IMR-90 (cell line): Measurements from ENCODE around the gene DBNDD1. TPM values are rescaled to one million over a fixed set of nuclear protein-coding genes. Genes with fewer than 3 reads are reported as not detected.

Source experiments
- ATAC-seq: fragments of 200-7000 bp; cut with Tn5 transposase; 2 replicates; pipeline ENCODE4 v1.9.1; 2020; ENCODE audit warnings: low read depth, mild to moderate bottlenecking, moderate library complexity
- BruUV-seq: library from RNA; stranded (reverse); fragments of 400-500 nt; replicated peaks from 2 replicates; lab custom pipeline; 2021; lab: Mats Ljungman, UMichigan
- CTCF ChIA-PET: fragments of 300-600 bp; formaldehyde crosslinking; extraction: SDS; loops from one replicate; lab custom pipeline; 2021; ENCODE audit warnings: antibody characterized with exemption; lab: Yijun Ruan, JAX
- POLR2A ChIA-PET: fragments of 300-600 bp; sonication (Branson Sonifier 250); formaldehyde crosslinking; loops from one replicate; lab custom pipeline; 2022; ENCODE audit warnings: antibody characterized with exemption; ENCODE audit not compliant: unreplicated experiment; lab: Charles Lee
- DNase-seq: peaks from one replicate; pipeline ENCODE4 v3.0.0; 2013
- H2AFZ ChIP-seq: replicated peaks from 2 replicates; pipeline ENCODE3; 2013; ENCODE audit warnings: low read length, mild to moderate bottlenecking; ENCODE audit not compliant: poor library complexity
- H2AK5ac ChIP-seq: 2 replicates; pipeline ENCODE4 v1.6.1; 2013; ENCODE audit warnings: low read depth, low read length, inconsistent platforms
- H2AK9ac ChIP-seq: replicated peaks from 2 replicates; pipeline ENCODE3; 2013; ENCODE audit warnings: mild to moderate bottlenecking, low read depth, low read length, moderate library complexity; ENCODE audit not compliant: poor library complexity
- H2BK120ac ChIP-seq: 2 replicates; pipeline ENCODE4 v1.6.1; 2013; ENCODE audit warnings: low read depth, low read length, inconsistent platforms
- H2BK15ac ChIP-seq: 3 replicates; pipeline ENCODE4 v1.6.1; 2013; ENCODE audit warnings: low read depth, low read length, inconsistent platforms
- H2BK20ac ChIP-seq: 2 replicates; pipeline ENCODE4 v1.6.1; 2013; ENCODE audit warnings: low read depth, mild to moderate bottlenecking, inconsistent platforms, low read length, moderate library complexity
- H2BK5ac ChIP-seq: 2 replicates; pipeline ENCODE4 v1.6.1; 2013; ENCODE audit warnings: mild to moderate bottlenecking, low read depth, low read length, inconsistent platforms; ENCODE audit not compliant: poor library complexity, severe bottlenecking
- H3K14ac ChIP-seq: replicated peaks from 2 replicates; pipeline ENCODE4 v1.6.1; 2013; ENCODE audit warnings: low read depth, low read length, inconsistent platforms
- H3K18ac ChIP-seq: 2 replicates; pipeline ENCODE4 v1.6.1; 2013; ENCODE audit warnings: low read depth, low read length, control low read depth
- H3K23ac ChIP-seq: 2 replicates; pipeline ENCODE4 v1.6.1; 2013; ENCODE audit warnings: low read depth, low read length, inconsistent platforms
- H3K27ac ChIP-seq: 2 replicates; pipeline ENCODE4 v1.5.1; 2013; ENCODE audit warnings: mild to moderate bottlenecking, control low read depth, low read length; ENCODE audit not compliant: insufficient read depth
- H3K27me3 ChIP-seq: 2 replicates; pipeline ENCODE4 v1.6.1; 2013; ENCODE audit warnings: low read length; ENCODE audit not compliant: control insufficient read depth, insufficient read depth
- H3K36me3 ChIP-seq: 2 replicates; pipeline ENCODE4 v1.6.1; 2013; ENCODE audit warnings: low read length, mixed read lengths; ENCODE audit not compliant: control insufficient read depth, insufficient read depth
- H3K4ac ChIP-seq: 2 replicates; pipeline ENCODE4 v1.6.1; 2013; ENCODE audit warnings: low read depth, low read length, inconsistent platforms
- H3K4me1 ChIP-seq: 2 replicates; pipeline ENCODE4 v1.6.1; 2013; ENCODE audit warnings: low read length, mixed read lengths; ENCODE audit not compliant: control insufficient read depth, insufficient read depth
- H3K4me2 ChIP-seq: 2 replicates; pipeline ENCODE4 v1.6.1; 2013; ENCODE audit warnings: low read depth, mild to moderate bottlenecking, control low read depth, low read length, moderate library complexity
- H3K4me3 ChIP-seq: 2 replicates; pipeline ENCODE4 v1.5.1; 2013; ENCODE audit warnings: low read depth, mild to moderate bottlenecking, control low read depth, low read length, moderate library complexity; ENCODE audit not compliant: insufficient read depth
- H3K56ac ChIP-seq: 2 replicates; pipeline ENCODE4 v1.6.1; 2013; ENCODE audit warnings: low read length, inconsistent platforms; ENCODE audit not compliant: insufficient read depth; ENCODE audit errors: extremely low read depth
- H3K79me1 ChIP-seq, 2 experiments: 2 replicates each; pipeline ENCODE4 v1.6.1; 2013; ENCODE audit warnings: low read length in 2 of 2, inconsistent platforms in 1 of 2, low read depth in 1 of 2
- H3K9ac ChIP-seq: 2 replicates; pipeline ENCODE4 v1.6.1; 2013; ENCODE audit warnings: low read depth, low read length, control low read depth
- H3K9me1 ChIP-seq: 2 replicates; pipeline ENCODE4 v1.6.1; 2013; ENCODE audit warnings: low read length, inconsistent platforms; ENCODE audit not compliant: insufficient read depth
- H3K9me3 ChIP-seq: 2 replicates; pipeline ENCODE4 v1.6.1; 2013; ENCODE audit warnings: low read length; ENCODE audit not compliant: control insufficient read depth, insufficient read depth
- H4K20me1 ChIP-seq: 2 replicates; pipeline ENCODE4 v1.6.1; 2013; ENCODE audit warnings: low read length, inconsistent platforms; ENCODE audit not compliant: insufficient read depth
- H4K5ac ChIP-seq: 2 replicates; pipeline ENCODE4 v1.6.1; 2013; ENCODE audit warnings: mild to moderate bottlenecking, low read depth, low read length, control low read depth
- H4K8ac ChIP-seq, 2 experiments: 2 replicates each; pipeline ENCODE4 v1.6.1; 2013; ENCODE audit warnings: low read depth in 2 of 2, low read length in 2 of 2, control low read depth in 1 of 2, inconsistent platforms in 1 of 2
- H4K91ac ChIP-seq: 2 replicates; pipeline ENCODE4 v1.6.1; 2013; ENCODE audit warnings: low read depth, low read length, inconsistent platforms; ENCODE audit not compliant: insufficient read depth
- BHLHE40 ChIP-seq: fragments of 150-350 bp; IDR thresholded peaks from 2 replicates; pipeline ENCODE4 v1.6.1; 2016; ENCODE audit warnings: mild to moderate bottlenecking, low read depth, low read length
- CEBPB ChIP-seq: IDR thresholded peaks from 2 replicates; pipeline ENCODE4 v1.6.1; 2012; ENCODE audit warnings: low read depth, low read length, improper control_type of control experiment
- WGBS, 2 experiments: methylation state at CpG; one replicate each; pipeline versions ENCODE4 v1.1.5 to v1.1.7; 2013; ENCODE audit warnings: missing lambda C conversion rate in 2 of 2; ENCODE audit not compliant: insufficient read length in 1 of 2; ENCODE audit errors: extremely low coverage in 2 of 2; 5-methylcytosine and 5-hydroxymethylcytosine counted together
- dilution Hi-C: fragments of 300-500 bp; cut with HindIII; formaldehyde crosslinking; loops from one replicate; pipeline ENCODE4 v1.14.3; 2018; ENCODE audit warnings: low sequenced_read_pairs; ENCODE audit not compliant: unreplicated experiment
- in situ Hi-C: fragments of 300-500 bp; cut with MboI; formaldehyde crosslinking; loops from 3 replicates; pipeline ENCODE4 v1.14.3; 2019; ENCODE audit warnings: low sequenced_read_pairs, inconsistent platforms, mixed read lengths
- intact Hi-C: fragments of 100-400 bp; cut with micrococcal nuclease; formaldehyde crosslinking; loops from 2 replicates; pipeline ENCODE4 v1.10.0; 2022
- polyA plus RNA-seq, 3 experiments: library from polyadenylated mRNA; depleted of rRNA; stranded (reverse); fragments of >200 nt; gene quantifications; 2 replicates each; pipeline ENCODE4 v1.2.3, GENCODE V29; 2012; ENCODE audit warnings: low replicate concordance in 1 of 3
- total RNA-seq: library from RNA; depleted of rRNA; stranded (reverse); fragments of >200 nt; gene quantifications from 2 replicates; pipeline ENCODE4 v1.2.3, GENCODE V29; 2012

DBNDD1 gene
- total and polyA plus RNA-seq, 2 of the 4 experiments (the other 2 are of a cell fraction), result 3.4 to 23.0 TPM

- H2BK120ac ChIP-seq, result peak overlapping the region; percentile 6; the same call in 1 of the 2 replicates
- in situ Hi-C loops, result loop anchor here (5.0 kb wide), 1 partner anchor 49 kb away; no protein-coding TSS in a partner anchor
- peak overlapping the region; percentile 2; the same call in 1 of the 2 replicates for H3K23ac ChIP-seq
- peak overlapping the region; percentile 24; the same call in 1 of the 2 replicates for H3K14ac ChIP-seq
- H3K9me3 ChIP-seq, result no peaks in the 10 kb centered on the region
- peak overlapping the region; percentile 52 for H2AK9ac ChIP-seq
- no TSS peak for BruUV-seq
- TF ChIP-seq CEBPB (peak; percentile 47; the same call in 1 of the 2 replicates), BHLHE40 (no peak)
- no peak overlapping the region for H3K4me2 ChIP-seq
- peak overlapping the region; percentile 52 for H3K56ac ChIP-seq
- ATAC-seq (no peak; the same call in 1 of the 2 replicates), DNase-seq (peak; percentile 76)
- dilution Hi-C loops, result no loop called here
- H4K91ac ChIP-seq, result peak overlapping the region; percentile 63
- H2AFZ ChIP-seq, result peak overlapping the region; percentile 82
- no peaks in the 10 kb centered on the region for H3K27me3 ChIP-seq
- H2BK5ac ChIP-seq, result peak overlapping the region; percentile 78
- H3K27ac ChIP-seq, result peak overlapping the region; percentile 52
- ChIA-PET CTCF (no interaction called here), POLR2A (no interaction called here)
- H4K20me1 ChIP-seq, result peaks cover 3% of the 10 kb centered on the region; the same call in 1 of the 2 replicates
- H4K5ac ChIP-seq, result peak overlapping the region; percentile 33; the same call in 1 of the 2 replicates
- H3K4me1 ChIP-seq, result peaks cover 10% of the 10 kb centered on the region
- peak overlapping the region; percentile 44 for H3K9ac ChIP-seq
- H2AK5ac ChIP-seq, result peak overlapping the region; percentile 81
- intact Hi-C loops, result loop anchor here (2.0 to 10.0 kb wide), 2 partner anchors 48 to 96 kb away; partner anchors contain the start of gene TUBB3
- peak overlapping the region; percentile 22 for H2BK20ac ChIP-seq
- peaks cover 5 to 25% of the 10 kb centered on the region in 2 experiments for H3K79me1 ChIP-seq
- peak overlapping the region; percentile 66; the same call in 2 of the 3 replicates for H2BK15ac ChIP-seq
- peak overlapping the region; percentile 75 to 94 for H4K8ac ChIP-seq
- H3K36me3 ChIP-seq, result no peaks in the 10 kb centered on the region
- no peak overlapping the region for H3K4me3 ChIP-seq
- no CpG with 5 or more reads among the region's 2 CpGs for WGBS, 2 experiments
- H3K9me1 ChIP-seq, result peaks cover 2% of the 10 kb centered on the region
- peak overlapping the region; percentile 68 for H3K4ac ChIP-seq
- no peak overlapping the region for H3K18ac ChIP-seq
Measured at GRCh38 chr16:90020838-90021382, 1.7 kb upstream of the DBNDD1 start.
